ENCODE data around the gene FLCN.

FLCN gene

GRCh38 chr17:17221329-17221728 lies 15.6 kb downstream of the FLCN start:
- H3K18ac ChIP-seq (ENCODE audit: low read length), result no peak overlapping the region
- no peak overlapping the region for H4K91ac ChIP-seq (ENCODE audit: low read depth, low read length)
- no peak overlapping the region for H2AK5ac ChIP-seq (ENCODE audit: low read length)
- no peak overlapping the region for H3K27ac ChIP-seq (ENCODE audit: low read depth, low read length)
- no peak overlapping the region for H4K8ac ChIP-seq (ENCODE audit: low read depth, low read length)
- H3K4ac ChIP-seq (ENCODE audit: low read depth, low read length), result no peak overlapping the region
- no peak overlapping the region for H2AFZ ChIP-seq (ENCODE audit: insufficient read depth, low read length, poor library complexity)
- no peak overlapping the region for H3K4me3 ChIP-seq (ENCODE audit: low read depth, low read length)
- H3K4me1 ChIP-seq (ENCODE audit: control insufficient read depth in 1 of 2, insufficient read depth in 2 of 2, low read length in 2 of 2), result no peaks in the 10 kb centered on the region
- H2BK5ac ChIP-seq (ENCODE audit: low read depth, low read length, poor library complexity), result no peak overlapping the region
- H3K4me2 ChIP-seq (ENCODE audit: low read length), result no peak overlapping the region
- no peak for DNase-seq
- no peak overlapping the region for H3K23ac ChIP-seq (ENCODE audit: low read length)
- no peaks in the 10 kb centered on the region for H3K27me3 ChIP-seq (ENCODE audit: insufficient read depth, low read length)
- no peak overlapping the region for H2BK12ac ChIP-seq (ENCODE audit: low read length)
- H3K14ac ChIP-seq (ENCODE audit: low read length), result no peak overlapping the region
- no peak overlapping the region for H2BK120ac ChIP-seq (ENCODE audit: insufficient read depth, low read length, poor library complexity)
- WGBS (ENCODE audit: extremely low coverage, insufficient coverage, insufficient read length), result no CpG with 5 or more reads among the region's 22 CpGs
- H3K79me1 ChIP-seq (ENCODE audit: low read length), result no peaks in the 10 kb centered on the region
- no peak overlapping the region for H3K9ac ChIP-seq (ENCODE audit: low read length)
- peaks cover 82 to 90% of the 10 kb centered on the region in 2 experiments for H3K36me3 ChIP-seq (ENCODE audit: control insufficient read depth in 1 of 2, insufficient read depth in 2 of 2, low read length in 2 of 2)
- no peaks in the 10 kb centered on the region for H3K9me3 ChIP-seq (ENCODE audit: insufficient read depth, low read depth, low read length)
- H4K12ac ChIP-seq (ENCODE audit: low read depth, low read length), result no peak overlapping the region
- no peaks in the 10 kb centered on the region for H3K79me2 ChIP-seq (ENCODE audit: control insufficient read depth, insufficient read depth, low read length, poor library complexity)

- no CpG with 5 or more reads among the region's 8 CpGs for WGBS (ENCODE audit: extremely low coverage, insufficient coverage, insufficient read length)
- no peak overlapping the region for H4K12ac ChIP-seq (ENCODE audit: low read depth, low read length)
- no peak overlapping the region for H2AFZ ChIP-seq (ENCODE audit: insufficient read depth, low read length, poor library complexity)
- no peak overlapping the region for H2BK120ac ChIP-seq (ENCODE audit: insufficient read depth, low read length, poor library complexity)
- H3K4me2 ChIP-seq (ENCODE audit: low read length), result no peak overlapping the region
- H3K4ac ChIP-seq (ENCODE audit: low read depth, low read length), result no peak overlapping the region
- H3K18ac ChIP-seq (ENCODE audit: low read length), result no peak overlapping the region
- H3K9me3 ChIP-seq (ENCODE audit: insufficient read depth, low read depth, low read length), result no peaks in the 10 kb centered on the region
- no peak overlapping the region for H4K8ac ChIP-seq (ENCODE audit: low read depth, low read length)
- no peaks in the 10 kb centered on the region for H3K27me3 ChIP-seq (ENCODE audit: insufficient read depth, low read length)
- no peak overlapping the region for H4K91ac ChIP-seq (ENCODE audit: low read depth, low read length)
- no peaks in the 10 kb centered on the region for H3K79me2 ChIP-seq (ENCODE audit: control insufficient read depth, insufficient read depth, low read length, poor library complexity)
- H3K79me1 ChIP-seq (ENCODE audit: low read length), result no peaks in the 10 kb centered on the region
- H3K9ac ChIP-seq (ENCODE audit: low read length), result no peak overlapping the region
- H3K4me1 ChIP-seq (ENCODE audit: control insufficient read depth in 1 of 2, insufficient read depth in 2 of 2, low read length in 2 of 2), result no peaks in the 10 kb centered on the region
- no peak overlapping the region for H3K4me3 ChIP-seq (ENCODE audit: low read depth, low read length)
- H2AK5ac ChIP-seq (ENCODE audit: low read length), result no peak overlapping the region
- no peak overlapping the region for H2BK5ac ChIP-seq (ENCODE audit: low read depth, low read length, poor library complexity)
- H3K14ac ChIP-seq (ENCODE audit: low read length), result no peak overlapping the region
- no peak overlapping the region for H2BK12ac ChIP-seq (ENCODE audit: low read length)
- DNase-seq, result no peak
- H3K36me3 ChIP-seq (ENCODE audit: control insufficient read depth in 1 of 2, insufficient read depth in 2 of 2, low read length in 2 of 2), result peaks cover 84 to 91% of the 10 kb centered on the region in 2 experiments
- no peak overlapping the region for H3K23ac ChIP-seq (ENCODE audit: low read length)
- no peak overlapping the region for H3K27ac ChIP-seq (ENCODE audit: low read depth, low read length)
These were observed 16.4 kb downstream of the FLCN start for GRCh38 chr17:17220529-17220928.

- H2AK5ac ChIP-seq (ENCODE audit: low read length), result no peak overlapping the region
- no peaks in the 10 kb centered on the region for H3K4me1 ChIP-seq (ENCODE audit: control insufficient read depth in 1 of 2, insufficient read depth in 2 of 2, low read length in 2 of 2)
- peaks cover 4% of the 10 kb centered on the region for H3K9me3 ChIP-seq (ENCODE audit: insufficient read depth, low read depth, low read length)
These were observed 19.0 kb downstream of the FLCN start for GRCh38 chr17:17217995-17218394.

GRCh38 chr17:17216776-17217175 lies 20.2 kb downstream of the FLCN start:
- no peaks in the 10 kb centered on the region for H3K27me3 ChIP-seq (ENCODE audit: insufficient read depth, low read length)

More at GRCh38 chr17:17217995-17218394, 19.0 kb downstream of the FLCN start:
- no peak overlapping the region for H3K14ac ChIP-seq (ENCODE audit: low read length)
- no peaks in the 10 kb centered on the region for H3K79me1 ChIP-seq (ENCODE audit: low read length)
- no peak overlapping the region for H2BK12ac ChIP-seq (ENCODE audit: low read length)
- no peak overlapping the region for H3K4me3 ChIP-seq (ENCODE audit: low read depth, low read length)
- no peak overlapping the region for H4K91ac ChIP-seq (ENCODE audit: low read depth, low read length)
- no peak overlapping the region for H3K4ac ChIP-seq (ENCODE audit: low read depth, low read length)
- WGBS (ENCODE audit: extremely low coverage, insufficient coverage, insufficient read length), result no CpG with 5 or more reads among the region's 3 CpGs
- H4K12ac ChIP-seq (ENCODE audit: low read depth, low read length), result no peak overlapping the region
- no peak overlapping the region for H2BK120ac ChIP-seq (ENCODE audit: insufficient read depth, low read length, poor library complexity)
- no peak overlapping the region for H4K8ac ChIP-seq (ENCODE audit: low read depth, low read length)
- H2BK5ac ChIP-seq (ENCODE audit: low read depth, low read length, poor library complexity), result no peak overlapping the region
- H3K36me3 ChIP-seq (ENCODE audit: control insufficient read depth in 1 of 2, insufficient read depth in 2 of 2, low read length in 2 of 2), result peaks cover 77 to 87% of the 10 kb centered on the region in 2 experiments
- no peak overlapping the region for H3K27ac ChIP-seq (ENCODE audit: low read depth, low read length)
- no peak overlapping the region for H2AFZ ChIP-seq (ENCODE audit: insufficient read depth, low read length, poor library complexity)
- H3K79me2 ChIP-seq (ENCODE audit: control insufficient read depth, insufficient read depth, low read length, poor library complexity), result no peaks in the 10 kb centered on the region
- no peaks in the 10 kb centered on the region for H3K27me3 ChIP-seq (ENCODE audit: insufficient read depth, low read length)
- H3K23ac ChIP-seq (ENCODE audit: low read length), result no peak overlapping the region
- no peak overlapping the region for H3K4me2 ChIP-seq (ENCODE audit: low read length)
- no peak for DNase-seq
- H3K18ac ChIP-seq (ENCODE audit: low read length), result no peak overlapping the region
- H3K9ac ChIP-seq (ENCODE audit: low read length), result no peak overlapping the region

More at GRCh38 chr17:17216776-17217175, 20.2 kb downstream of the FLCN start:
- Histone ChIP-seq H3K9me3 (ENCODE audit: insufficient read depth, low read depth, low read length) (peaks cover 4% of the 10 kb centered on the region), H3K23ac (ENCODE audit: low read length) (no peak overlapping the region), H3K4me2 (ENCODE audit: low read length) (no peak overlapping the region), H3K4me3 (ENCODE audit: low read depth, low read length) (no peak overlapping the region), H2BK120ac (ENCODE audit: insufficient read depth, low read length, poor library complexity) (no peak overlapping the region), H3K9ac (ENCODE audit: low read length) (no peak overlapping the region), H3K79me1 (ENCODE audit: low read length) (no peaks in the 10 kb centered on the region), H3K79me2 (ENCODE audit: control insufficient read depth, insufficient read depth, low read length, poor library complexity) (no peaks in the 10 kb centered on the region), H3K18ac (ENCODE audit: low read length) (no peak overlapping the region), H3K36me3 (ENCODE audit: control insufficient read depth in 1 of 2, insufficient read depth in 2 of 2, low read length in 2 of 2) (peaks cover 71 to 82% of the 10 kb centered on the region in 2 experiments), H4K8ac (ENCODE audit: low read depth, low read length) (no peak overlapping the region), H4K91ac (ENCODE audit: low read depth, low read length) (no peak overlapping the region), H3K14ac (ENCODE audit: low read length) (no peak overlapping the region), H3K4ac (ENCODE audit: low read depth, low read length) (no peak overlapping the region), H2BK5ac (ENCODE audit: low read depth, low read length, poor library complexity) (no peak overlapping the region), H3K4me1 (ENCODE audit: control insufficient read depth in 1 of 2, insufficient read depth in 2 of 2, low read length in 2 of 2) (no peaks in the 10 kb centered on the region), H4K12ac (ENCODE audit: low read depth, low read length) (no peak overlapping the region), H2BK12ac (ENCODE audit: low read length) (no peak overlapping the region), H3K27ac (ENCODE audit: low read depth, low read length) (no peak overlapping the region), H2AFZ (ENCODE audit: insufficient read depth, low read length, poor library complexity) (no peak overlapping the region), H2AK5ac (ENCODE audit: low read length) (no peak overlapping the region)
- DNase-seq, result no peak
- no CpG with 5 or more reads among the region's 16 CpGs for WGBS (ENCODE audit: extremely low coverage, insufficient coverage, insufficient read length)

Data from trophoblast cell (in vitro differentiated cells and primary cell).